HG02852 (cell line): Measurements from ENCODE around the gene TMEM45A.
"Not testable (repeated sequence)": the region's sequence is repeated elsewhere in the genome, so short reads cannot be mapped to it uniquely, and the experiment has no call there.

Source experiments
- ATAC-seq: cut with Tn5 transposase; IDR thresholded peaks from one replicate; pipeline ENCODE4 v1.9.1; 2021; ENCODE audit warnings: mild to moderate bottlenecking, moderate library complexity; ENCODE audit not compliant: unreplicated experiment

The TMEM45A gene

GRCh38 chr3:100563652-100564211 lies 71.3 kb downstream of the TMEM45A start:
- ATAC-seq: no peak

- ATAC-seq: no peak
Observed at GRCh38 chr3:100570811-100571210, 78.4 kb downstream of the TMEM45A start.

GRCh38 chr3:100574536-100574935 lies 82.1 kb downstream of the TMEM45A start:
- no peak for ATAC-seq

GRCh38 chr3:100575704-100576103 lies 83.3 kb downstream of the TMEM45A start:
- ATAC-seq: no peak

- ATAC-seq: no peak
Observed at GRCh38 chr3:100577382-100578008, 85.1 kb downstream of the TMEM45A start.

- no peak for ATAC-seq
Observed at GRCh38 chr3:100578646-100579045, 86.2 kb downstream of the TMEM45A start.

- ATAC-seq: no peak
Observed at GRCh38 chr3:100580147-100580546, 87.7 kb downstream of the TMEM45A start.

GRCh38 chr3:100581650-100582049 lies 89.2 kb downstream of the TMEM45A start:
- no peak for ATAC-seq

GRCh38 chr3:100582157-100582556 lies 89.7 kb downstream of the TMEM45A start:
- not testable (repeated sequence) for ATAC-seq

GRCh38 chr3:100584101-100584660 lies 91.8 kb downstream of the TMEM45A start:
- no peak for ATAC-seq

- ATAC-seq: no peak
Observed at GRCh38 chr3:100586832-100587231, 94.4 kb downstream of the TMEM45A start.

GRCh38 chr3:100588251-100588650 lies 95.8 kb downstream of the TMEM45A start:
- ATAC-seq: no peak

- ATAC-seq: peak; percentile 88
Observed at GRCh38 chr3:100590114-100590839, 97.9 kb downstream of the TMEM45A start.

GRCh38 chr3:100590840-100591147 lies 98.4 kb downstream of the TMEM45A start:
- no peak for ATAC-seq

- no peak for ATAC-seq
Observed at GRCh38 chr3:100591411-100591810, 99.0 kb downstream of the TMEM45A start.

- ATAC-seq: no peak
Observed at GRCh38 chr3:100600181-100601042, 108.0 kb downstream of the TMEM45A start.

- peak; percentile 53 for ATAC-seq
Observed at GRCh38 chr3:100602506-100603444, 110.4 kb downstream of the TMEM45A start.

GRCh38 chr3:100603469-100603868 lies 111.0 kb downstream of the TMEM45A start:
- peak; percentile 33 for ATAC-seq

- no peak for ATAC-seq
Observed at GRCh38 chr3:100605358-100605757, 112.9 kb downstream of the TMEM45A start.

- ATAC-seq: peak; percentile 75
Observed at GRCh38 chr3:100606894-100607512, 114.6 kb downstream of the TMEM45A start.
